Measurements from ENCODE around the gene CDK2AP2. TPM values are rescaled to one million over a fixed set of nuclear protein-coding genes. Genes with fewer than 3 reads are reported as not detected.

Gene CDK2AP2
- polyA plus RNA-seq, 4 donors, result 34.0 to 68.5 (median 55.9) TPM

GRCh38 chr11:67504005-67504949 lies 3.7 kb downstream of the CDK2AP2 start:
- no peak for DNase-seq (ENCODE audit: low read depth in 4 of 4, low spot score in 2 of 4)

- DNase-seq (ENCODE audit: low read depth in 4 of 4, low spot score in 2 of 4), result no peak
Measured at GRCh38 chr11:67503119-67504004, 4.6 kb downstream of the CDK2AP2 start.

GRCh38 chr11:67502328-67502979 lies 5.5 kb downstream of the CDK2AP2 start:
- DNase-seq (ENCODE audit: low read depth in 4 of 4, low spot score in 2 of 4), result no peak

- DNase-seq (ENCODE audit: low read depth in 4 of 4, low spot score in 2 of 4), result no peak
Measured at GRCh38 chr11:67501854-67502253, 6.1 kb downstream of the CDK2AP2 start.

- DNase-seq (ENCODE audit: low read depth in 4 of 4, low spot score in 2 of 4), result no peak
Measured at GRCh38 chr11:67500831-67501715, 6.9 kb downstream of the CDK2AP2 start.

- DNase-seq (ENCODE audit: low read depth in 4 of 4, low spot score in 2 of 4), result no peak
Measured at GRCh38 chr11:67500484-67500821, 7.5 kb downstream of the CDK2AP2 start.

- DNase-seq (ENCODE audit: low read depth in 4 of 4, low spot score in 2 of 4), result no peak
Measured at GRCh38 chr11:67499808-67500483, 8.0 kb downstream of the CDK2AP2 start.

- DNase-seq (ENCODE audit: low read depth in 4 of 4, low spot score in 2 of 4), result no peak
Measured at GRCh38 chr11:67498544-67498972, 9.4 kb downstream of the CDK2AP2 start.

GRCh38 chr11:67497656-67498291 lies 10.2 kb downstream of the CDK2AP2 start:
- DNase-seq (ENCODE audit: low read depth in 4 of 4, low spot score in 2 of 4), result no peak

- no peak for DNase-seq (ENCODE audit: low read depth in 4 of 4, low spot score in 2 of 4)
Measured at GRCh38 chr11:67496113-67496512, 11.8 kb downstream of the CDK2AP2 start.

GRCh38 chr11:67495234-67496005 lies 12.5 kb downstream of the CDK2AP2 start:
- no peak for DNase-seq (ENCODE audit: low read depth in 4 of 4, low spot score in 2 of 4)

GRCh38 chr11:67494371-67495233 lies 13.4 kb downstream of the CDK2AP2 start:
- no peak for DNase-seq (ENCODE audit: low read depth in 4 of 4, low spot score in 2 of 4)

GRCh38 chr11:67493548-67494370 lies 14.2 kb downstream of the CDK2AP2 start:
- DNase-seq (ENCODE audit: low read depth in 4 of 4, low spot score in 2 of 4), result no peak

- no peak for DNase-seq (ENCODE audit: low read depth in 4 of 4, low spot score in 2 of 4)
Measured at GRCh38 chr11:67492801-67493547, 15.0 kb downstream of the CDK2AP2 start.

- DNase-seq (ENCODE audit: low read depth in 4 of 4, low spot score in 2 of 4), result no peak
Measured at GRCh38 chr11:67492069-67492727, 15.8 kb downstream of the CDK2AP2 start.

Data from left renal cortex interstitium (tissue), 4 donors.